GM12891 (cell line): ENCODE data around the gene CRACR2B.

Experiments
- POLR2A ChIP-seq: IDR thresholded peaks from 2 replicates; pipeline ENCODE4 v1.6.1; 2011; ENCODE audit warnings: low read depth, low read length, control low read depth
- POLR2AphosphoS5 ChIP-seq: IDR thresholded peaks from 2 replicates; pipeline ENCODE4 v1.6.1; 2011; ENCODE audit warnings: low read depth, low read length, control low read depth
- POU2F2 ChIP-seq: IDR thresholded peaks from 2 replicates; pipeline ENCODE4 v1.6.1; 2011; ENCODE audit warnings: low read depth, mild to moderate bottlenecking, control low read depth, low read length, moderate library complexity
- TAF1 ChIP-seq: IDR thresholded peaks from 2 replicates; pipeline ENCODE4 v1.6.1; 2011; ENCODE audit warnings: low read depth, low read length, control low read depth

DNA sequence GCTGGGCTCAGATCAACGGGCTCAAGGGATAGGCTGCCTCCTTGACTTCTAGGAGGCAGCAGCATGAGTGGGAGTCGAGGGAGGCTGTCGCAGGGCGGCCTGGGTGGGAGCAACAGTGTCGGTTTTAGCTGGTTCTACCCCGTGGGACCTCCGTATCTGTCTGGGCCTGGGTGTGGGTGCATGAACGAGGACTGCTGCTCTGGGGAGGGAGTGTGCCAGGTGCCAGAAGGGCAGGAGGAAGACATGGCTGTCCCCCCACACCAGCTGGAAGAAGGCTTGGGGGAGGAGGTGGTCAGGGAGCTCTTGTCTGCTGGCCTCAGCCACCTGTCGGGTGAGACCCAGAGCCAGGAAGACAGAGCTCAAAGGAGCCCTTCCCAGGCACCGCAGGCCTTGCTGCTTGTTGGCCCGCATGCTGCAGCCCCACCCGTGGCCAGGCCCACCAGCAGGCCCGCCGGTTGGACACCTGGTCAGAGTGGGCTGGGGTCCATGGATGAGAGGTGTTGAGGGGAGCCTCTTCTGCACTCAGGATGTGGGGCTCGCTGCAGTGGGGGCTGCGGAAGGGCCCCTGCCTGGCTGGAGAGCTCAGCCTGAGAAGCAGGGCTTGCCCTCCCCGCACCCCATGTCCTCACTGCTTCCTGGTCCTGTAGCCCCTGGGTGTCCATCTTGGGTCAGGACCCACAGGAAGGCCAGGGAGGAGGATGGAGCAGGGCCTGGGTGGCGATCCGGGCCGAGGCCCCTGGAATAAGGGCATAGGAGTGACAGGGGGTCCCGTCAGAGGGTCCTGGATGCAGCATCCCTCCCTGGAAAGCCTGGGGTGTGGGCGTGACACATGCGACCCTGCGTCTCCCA, 41.3 kb upstream of the CRACR2B start:
- no peak for TF ChIP-seq POLR2AphosphoS5
- no peak for TF ChIP-seq POLR2A
- no peak for TF ChIP-seq POU2F2
- no peak for TF ChIP-seq TAF1
